UCSD-AML1 (cell line): ENCODE results near the gene HEXD.
"Not testable (repeated sequence)": the region's sequence is repeated elsewhere in the genome, so short reads cannot be mapped to it uniquely, and the experiment has no call there.

ENCODE experiments used
- DNase-seq: peaks from one replicate; lab custom pipeline; 2025; ENCODE audit not compliant: unreplicated experiment; lab: John Stamatoyannopoulos, UW

HEXD gene

DNA sequence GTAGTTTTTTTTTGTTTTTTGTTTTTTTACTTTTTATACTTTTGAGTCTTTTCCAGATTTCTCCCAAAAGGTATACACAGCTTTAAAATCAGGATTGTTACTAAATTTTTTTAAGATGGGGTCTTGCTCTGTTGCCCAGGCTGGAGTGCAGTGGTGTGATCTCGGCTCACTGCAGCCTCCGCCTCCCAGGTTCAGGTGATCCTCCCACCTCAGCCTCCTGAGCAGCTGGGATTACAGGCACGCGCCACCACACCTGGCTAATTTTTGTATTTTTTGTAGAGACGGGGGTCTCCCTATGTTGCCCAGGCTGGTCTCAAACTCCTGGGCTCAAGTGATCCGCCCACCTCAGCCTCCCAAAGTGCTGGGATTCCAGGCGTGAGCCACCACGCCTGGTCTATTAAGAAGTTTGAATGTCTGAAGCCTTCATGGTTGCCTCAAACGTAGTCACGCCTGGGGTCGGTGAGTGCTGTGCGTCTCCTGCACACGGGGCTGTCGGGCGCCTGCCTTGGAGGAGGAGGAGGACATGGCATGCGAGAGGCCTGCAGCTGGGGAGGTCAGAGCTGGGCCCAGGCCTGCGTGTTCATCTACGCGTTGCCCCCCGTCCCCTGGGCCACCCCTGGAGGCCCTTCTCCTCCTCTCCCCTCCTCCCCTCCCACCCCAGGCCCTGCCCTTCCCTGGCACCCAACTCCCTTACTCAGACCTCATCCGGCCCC is 35.8 kb upstream of the HEXD start:
- DNase-seq, result not testable (repeated sequence)

DNA sequence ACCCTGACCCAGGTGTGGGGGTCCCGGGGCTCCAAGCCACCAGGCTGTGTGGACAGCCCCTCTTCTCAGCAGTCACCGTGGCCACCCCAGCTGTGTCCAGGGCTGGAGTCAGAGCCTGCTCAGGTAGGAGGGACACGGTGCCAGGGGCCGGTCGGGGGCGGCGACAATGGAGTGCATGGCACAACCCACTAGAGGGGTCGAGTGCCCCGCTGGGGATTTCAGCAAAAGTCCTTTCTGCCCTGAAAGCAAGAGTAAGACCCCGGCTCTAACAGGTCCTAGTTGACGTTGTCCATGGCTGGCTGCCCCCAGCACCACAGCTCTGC is 35.3 kb upstream of the HEXD start:
- DNase-seq, result no peak

DNA sequence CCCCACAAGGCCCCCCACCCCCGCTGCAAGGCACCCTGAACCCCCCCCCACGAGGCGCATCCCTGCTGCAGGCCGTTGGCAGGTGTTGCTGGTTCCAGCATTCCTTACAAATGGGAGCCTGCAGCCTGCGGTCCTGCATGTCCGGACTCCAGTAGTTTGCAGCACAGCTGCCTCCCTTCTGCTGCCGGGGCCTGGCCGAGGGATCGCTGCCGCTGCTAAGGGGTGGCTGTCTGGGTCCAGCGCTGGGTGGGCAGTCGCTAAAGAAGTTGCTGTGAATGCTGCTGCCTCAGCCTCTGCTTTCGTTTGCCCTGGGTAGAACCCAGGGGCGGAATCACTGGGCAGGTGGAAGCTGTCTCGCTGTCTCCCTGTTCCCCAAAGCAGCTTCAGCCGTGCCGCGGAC is 34.7 kb upstream of the HEXD start:
- DNase-seq, result no peak

DNA sequence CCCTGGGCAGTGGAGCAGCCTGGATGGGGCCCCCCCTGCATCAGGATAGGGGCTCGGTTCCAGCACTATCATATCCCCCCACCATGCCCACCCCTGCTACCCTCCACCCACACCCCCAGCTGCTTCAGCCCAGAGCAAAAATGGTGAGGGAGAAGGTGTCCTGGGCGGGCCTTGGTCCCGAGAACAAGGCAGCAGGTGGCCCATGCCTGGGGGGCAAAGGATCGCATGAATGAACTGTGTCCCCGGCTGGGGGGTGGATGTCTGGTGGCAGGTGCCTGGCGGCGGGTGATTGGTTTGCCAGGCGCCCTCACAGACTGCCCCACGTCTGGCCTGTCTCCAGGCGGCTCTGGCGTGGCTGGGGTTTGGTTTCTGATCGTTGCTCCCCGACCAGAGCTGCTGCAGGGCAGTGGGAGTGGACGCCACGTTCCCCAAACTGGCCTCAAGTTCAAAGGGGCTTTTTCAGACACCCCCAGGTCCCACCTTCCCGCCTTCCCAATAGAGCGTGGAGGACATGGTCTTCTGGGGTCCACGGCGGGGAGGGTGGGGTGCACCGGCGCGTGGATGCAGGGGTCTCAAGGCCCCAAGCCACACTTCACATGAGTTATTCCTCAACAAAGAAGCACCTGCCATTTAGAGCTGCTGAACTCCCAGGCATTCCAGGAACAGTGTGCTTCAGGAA is 34.0 kb upstream of the HEXD start:
- DNase-seq, result no peak

DNA sequence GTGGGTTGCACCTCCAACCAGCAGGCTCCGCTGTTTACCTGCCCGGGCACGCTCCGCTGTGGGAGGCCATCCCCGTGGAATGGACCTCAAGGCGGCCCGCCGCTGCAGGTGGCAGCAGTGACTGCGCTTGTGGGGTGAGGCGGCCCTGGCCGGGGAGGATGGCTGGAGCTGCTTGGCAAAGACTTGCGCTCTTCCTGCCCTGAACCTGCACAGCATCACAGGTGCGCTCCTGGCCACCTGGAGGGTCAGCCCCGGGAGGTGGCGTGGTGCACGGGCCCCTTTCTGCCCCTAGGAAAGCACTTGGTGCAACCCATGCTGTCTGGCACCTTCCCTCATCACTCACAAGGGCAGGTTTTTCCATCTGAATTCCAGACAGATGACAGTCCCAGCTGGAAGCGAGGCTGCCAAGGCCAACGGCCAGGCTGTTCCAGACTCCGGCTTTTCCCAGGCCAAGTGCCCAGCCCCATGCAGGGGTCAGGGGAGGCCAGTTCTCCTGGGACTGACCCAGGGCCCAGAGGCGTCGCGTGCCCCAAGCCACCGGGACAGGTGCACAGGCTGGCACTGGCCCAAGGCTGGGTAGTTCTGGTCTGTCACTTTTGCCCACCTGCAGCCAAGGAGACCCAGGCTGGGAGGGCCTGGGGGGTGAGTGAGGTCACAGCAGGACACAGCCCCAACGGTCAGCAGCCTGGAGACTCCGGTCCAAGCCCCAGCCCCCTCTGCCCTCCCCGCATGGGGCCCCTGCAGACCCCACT is 33.2 kb upstream of the HEXD start:
- no peak for DNase-seq

DNA sequence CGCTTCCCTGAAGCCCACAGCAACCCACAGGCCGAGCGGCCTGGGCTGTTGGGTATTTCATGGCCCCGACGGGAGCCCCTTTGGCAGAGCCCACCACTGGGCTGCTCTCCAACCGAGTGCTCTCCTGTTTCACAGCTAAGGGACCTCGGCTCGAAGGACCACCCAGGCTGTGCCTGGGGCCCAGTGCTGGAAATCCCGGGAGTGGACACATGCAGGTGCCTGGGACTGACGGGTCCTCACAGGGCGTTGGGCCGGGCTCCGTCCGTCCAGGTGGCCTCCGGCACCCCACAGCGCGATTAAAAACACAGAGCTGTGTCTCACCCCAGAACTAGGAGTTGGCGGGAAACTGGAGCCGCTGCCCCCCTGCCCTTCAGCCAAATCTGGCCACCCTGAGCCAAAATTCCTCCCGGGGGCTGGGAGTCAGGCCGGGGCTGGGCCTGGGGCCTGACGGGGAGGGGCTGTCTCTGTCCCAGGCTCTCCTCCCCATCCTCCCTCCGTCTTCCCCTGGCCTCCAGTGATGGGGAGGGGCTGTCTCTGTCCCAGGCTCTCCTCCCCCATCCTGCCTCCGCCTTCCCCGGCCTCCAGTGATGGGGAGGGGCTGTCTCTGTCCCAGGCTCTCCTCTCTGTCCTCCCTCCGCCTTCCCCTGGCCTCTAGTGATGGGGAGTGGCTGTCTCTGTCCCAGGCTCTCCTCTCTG is 32.4 kb upstream of the HEXD start:
- no peak for DNase-seq

DNA sequence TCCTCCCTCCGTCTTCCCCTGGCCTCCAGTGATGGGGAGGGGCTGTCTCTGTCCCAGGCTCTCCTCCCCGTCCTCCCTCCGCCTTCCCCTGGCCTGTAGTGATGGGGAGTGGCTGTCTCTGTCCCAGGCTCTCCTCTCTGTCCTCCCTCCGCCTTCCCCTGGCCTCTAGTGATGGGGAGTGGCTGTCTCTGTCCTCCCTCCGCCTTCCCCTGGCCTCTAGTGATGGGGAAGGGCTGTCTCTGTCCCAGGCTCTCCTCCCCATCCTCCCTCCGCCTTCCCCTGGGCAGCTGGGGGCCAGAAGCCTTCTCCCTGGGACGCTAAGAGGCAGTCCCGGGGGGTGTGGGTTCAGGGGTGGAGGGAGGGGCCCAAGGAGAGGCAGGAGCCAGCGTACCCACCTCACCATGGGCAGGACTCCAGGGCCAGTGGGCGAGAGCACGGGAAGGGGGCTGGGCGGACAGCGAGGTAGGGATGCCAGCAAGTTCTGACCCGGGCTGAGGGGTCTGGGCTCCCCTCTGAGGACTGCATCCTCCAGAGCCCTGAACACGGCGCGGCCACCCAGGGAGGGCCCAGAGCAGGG is 31.8 kb upstream of the HEXD start:
- DNase-seq, result no peak

DNA sequence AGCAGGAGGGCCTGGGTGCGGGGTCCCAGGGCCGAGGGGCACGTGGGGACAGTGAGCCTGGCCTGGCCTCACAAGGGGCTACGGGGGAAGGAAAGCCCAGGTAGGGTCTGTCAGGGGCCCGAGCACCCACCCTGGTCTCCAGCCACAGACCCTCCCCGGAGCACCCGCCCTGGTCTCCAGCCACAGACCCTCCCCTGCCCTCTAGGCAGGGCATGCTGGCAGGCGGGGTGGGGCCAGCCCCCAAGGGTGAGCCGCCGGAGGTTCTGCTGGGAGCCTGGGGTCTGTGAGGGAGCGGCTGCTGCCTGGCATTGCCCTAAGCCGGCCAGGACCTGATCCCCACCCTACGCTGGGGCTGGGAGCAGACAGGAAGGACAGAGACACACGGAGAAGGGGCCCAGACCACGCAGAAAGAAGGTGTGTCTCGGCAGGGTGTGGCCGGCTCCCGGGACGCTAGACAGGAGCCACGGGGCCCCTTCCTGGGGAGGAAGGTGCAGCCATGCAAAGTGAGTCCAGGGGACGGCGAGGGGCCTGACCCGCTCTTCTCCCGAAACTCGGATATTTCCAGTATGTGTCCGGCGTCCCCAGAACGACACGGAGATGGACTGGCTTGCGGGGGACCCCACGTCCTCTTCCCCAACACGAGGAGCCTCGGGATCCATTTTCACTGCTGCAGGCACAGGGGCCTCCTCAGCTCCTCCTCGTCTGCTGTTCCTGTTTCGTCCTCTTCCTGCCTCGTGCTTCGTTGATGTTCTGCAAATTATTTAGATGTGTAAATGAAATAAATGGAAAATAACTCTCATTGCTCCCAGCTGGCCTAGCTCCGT is 31.1 kb upstream of the HEXD start:
- no peak for DNase-seq

DNA sequence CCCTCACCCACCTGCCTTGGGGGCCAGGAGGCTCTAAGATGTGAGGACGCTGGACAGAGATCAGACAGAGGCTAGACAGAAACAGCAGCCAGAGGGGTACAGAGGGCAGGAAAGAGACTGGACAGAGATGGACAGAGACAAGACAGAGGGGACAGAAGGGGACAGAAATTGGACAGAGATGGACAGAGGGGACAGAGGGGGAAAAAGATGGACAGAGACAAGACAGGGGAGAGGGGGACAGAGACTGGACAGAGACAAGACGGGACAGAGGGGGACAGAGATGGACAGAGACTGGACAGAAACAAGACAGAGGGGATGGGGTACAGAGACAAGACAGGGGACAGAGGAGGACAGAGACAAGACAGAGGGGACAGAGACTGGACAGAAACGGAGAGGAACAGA is 30.4 kb upstream of the HEXD start:
- DNase-seq, result no peak

DNA sequence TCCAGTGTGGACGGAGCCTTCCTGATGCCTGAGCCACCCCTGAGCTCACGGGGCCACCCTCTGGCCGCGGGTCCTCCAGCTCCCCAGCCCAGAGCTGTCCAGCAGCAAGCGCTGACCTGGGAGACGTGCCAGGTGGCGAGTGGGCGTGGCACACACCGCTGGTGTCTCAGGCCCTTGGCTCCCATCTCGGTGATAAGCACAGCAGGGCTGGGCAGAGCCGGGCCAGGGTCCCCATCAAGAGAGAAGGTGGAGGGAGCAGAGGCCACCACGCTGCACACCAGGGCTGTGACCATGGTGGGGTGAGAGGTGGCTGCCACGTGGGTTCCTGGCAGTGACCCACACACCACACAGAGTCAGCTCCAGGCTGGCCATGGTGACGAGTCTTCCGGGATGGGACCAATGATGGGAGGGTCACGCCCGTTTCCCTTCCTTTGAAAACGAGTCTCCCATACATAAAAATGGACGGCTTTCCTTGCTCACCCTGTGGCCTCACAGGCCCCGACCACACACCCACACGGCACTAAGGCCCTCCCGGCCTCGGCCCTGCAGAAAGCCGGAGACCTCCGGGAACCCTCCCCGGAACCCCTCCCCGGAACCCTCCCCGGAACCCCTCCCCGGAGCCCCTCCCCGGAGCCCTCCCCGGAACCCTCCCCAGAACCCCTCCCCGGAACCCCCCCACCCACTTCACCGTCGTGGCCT is 29.8 kb upstream of the HEXD start:
- no peak for DNase-seq

DNA sequence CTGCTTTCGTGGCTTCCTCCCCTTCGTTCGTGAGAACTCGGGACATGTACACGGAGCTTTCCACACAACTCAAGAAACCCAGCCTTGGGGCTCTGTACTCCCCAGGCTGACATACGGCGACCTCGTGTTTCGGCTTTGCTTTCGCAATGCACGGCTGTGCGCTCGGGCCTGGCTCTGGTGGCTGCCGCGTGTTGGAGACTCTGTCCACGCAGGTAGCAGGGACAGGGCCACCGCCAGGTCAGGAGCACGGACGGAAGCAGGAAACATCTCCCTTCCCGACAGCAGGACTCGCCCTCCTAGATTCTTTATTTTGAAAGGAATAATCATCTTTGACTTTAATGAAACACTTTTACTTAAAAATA is 29.2 kb upstream of the HEXD start:
- DNase-seq, result no peak

DNA sequence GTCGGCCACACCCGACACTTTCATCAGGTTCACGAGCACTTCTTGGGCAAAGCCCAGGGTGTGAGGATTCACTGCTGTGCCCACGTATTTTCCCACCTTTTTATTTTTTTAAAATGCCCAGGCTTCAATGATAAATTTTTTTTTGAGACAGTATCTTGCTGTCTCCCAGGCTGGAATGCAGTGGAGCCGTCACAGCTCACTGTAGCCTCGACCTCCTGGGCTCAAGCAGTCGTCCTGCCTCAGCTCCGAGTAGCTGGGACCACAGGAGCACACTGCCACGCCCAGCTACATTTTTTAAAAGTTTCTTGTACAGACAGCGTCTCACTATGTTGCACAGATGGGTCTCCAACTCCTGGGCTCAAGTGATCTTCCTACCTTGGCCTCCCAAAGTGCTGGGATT is 28.8 kb upstream of the HEXD start:
- DNase-seq, result no peak

DNA sequence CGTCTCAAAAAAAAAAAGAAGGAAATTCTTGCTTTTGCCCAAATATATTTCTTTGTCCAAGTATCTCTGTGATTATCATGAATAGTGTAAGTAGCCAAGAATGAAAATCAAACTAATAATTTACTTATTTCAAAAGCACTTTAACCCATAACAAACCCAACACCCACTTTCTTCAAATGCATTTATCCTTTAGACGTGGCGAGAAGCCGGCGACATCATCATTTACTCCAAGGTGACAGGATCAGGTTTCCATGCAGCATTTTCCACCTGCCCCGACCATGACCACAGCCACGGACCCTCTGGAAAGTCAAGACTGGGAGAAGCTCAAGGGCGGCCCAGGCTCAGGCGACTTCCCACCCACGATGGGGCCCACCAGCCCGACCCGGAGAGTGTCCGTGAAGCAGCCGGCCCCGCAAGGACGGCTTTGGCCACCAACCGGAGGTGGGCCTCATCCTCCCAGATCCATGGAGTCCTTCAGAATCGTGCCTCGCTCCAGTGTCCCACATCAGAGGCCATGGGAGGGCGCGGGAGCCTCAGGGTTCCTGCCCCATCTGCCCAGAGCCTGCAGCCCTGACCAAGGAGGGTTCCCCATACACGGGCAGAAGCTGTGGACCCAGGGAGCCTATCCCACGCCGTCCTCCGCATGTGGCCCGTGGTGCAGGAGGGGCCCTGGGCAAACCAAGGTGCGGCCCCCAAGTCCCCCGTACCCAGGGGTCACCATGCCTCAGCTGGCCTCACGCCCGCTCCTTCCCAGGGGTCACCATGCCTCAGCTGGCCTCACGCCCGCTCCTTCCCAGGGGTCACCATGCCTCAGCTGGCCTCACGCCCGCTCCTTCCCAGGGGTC is 27.9 kb upstream of the HEXD start:
- no peak for DNase-seq

DNA sequence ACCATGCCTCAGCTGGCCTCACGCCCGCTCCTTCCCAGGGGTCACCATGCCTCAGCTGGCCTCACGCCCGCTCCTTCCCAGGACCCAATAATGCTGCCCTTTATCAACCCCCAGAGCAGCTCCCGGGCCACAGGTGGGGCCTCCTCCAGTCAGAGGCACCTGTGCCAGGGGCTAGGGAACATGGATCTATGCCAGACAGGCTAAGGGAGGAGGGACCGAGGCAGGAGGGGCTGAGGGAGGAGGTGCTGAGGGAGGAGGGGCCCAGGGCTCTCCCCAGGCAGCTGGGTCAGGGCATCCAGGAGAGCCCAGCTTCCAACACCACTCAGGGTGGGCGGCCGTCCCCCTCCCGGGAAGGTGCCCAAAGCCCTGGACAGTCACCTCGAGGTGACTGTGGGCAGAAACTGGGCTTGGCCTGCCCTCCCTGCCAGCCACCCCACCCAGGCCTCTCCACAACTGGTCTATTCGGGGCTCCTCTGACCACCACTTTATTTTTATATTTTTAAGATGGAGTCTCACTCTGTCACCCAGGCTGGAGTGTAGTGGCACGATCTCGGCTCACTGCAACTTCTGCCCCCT is 27.2 kb upstream of the HEXD start:
- DNase-seq, result no peak

DNA sequence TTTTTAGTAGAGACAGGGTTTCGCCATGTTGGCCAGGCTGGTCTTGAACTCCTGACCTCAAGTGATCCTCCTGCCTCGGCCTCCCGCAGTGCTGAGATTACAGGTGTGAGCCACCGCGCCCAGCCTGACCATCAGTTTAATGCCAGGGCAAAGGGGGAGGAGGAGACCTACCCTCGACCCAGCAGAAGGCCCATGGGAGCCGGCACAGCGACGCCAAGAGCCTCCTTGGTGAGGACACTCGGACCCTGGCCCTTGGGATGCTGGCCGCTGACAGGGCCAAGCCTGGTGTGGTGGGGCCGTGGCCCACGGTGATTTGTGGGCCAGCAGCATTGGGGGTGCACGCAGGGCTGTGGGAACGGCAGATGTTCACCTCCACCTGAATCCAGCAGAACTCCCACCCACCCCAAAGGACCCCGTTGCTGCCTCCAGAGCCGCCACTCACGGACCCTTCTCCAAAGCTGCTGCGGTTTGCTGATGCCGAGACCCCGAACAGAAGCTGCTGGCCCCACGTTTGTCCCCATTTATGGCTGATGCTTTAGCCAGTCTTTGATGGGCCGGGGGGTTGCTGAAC is 26.6 kb upstream of the HEXD start:
- DNase-seq, result no peak

DNA sequence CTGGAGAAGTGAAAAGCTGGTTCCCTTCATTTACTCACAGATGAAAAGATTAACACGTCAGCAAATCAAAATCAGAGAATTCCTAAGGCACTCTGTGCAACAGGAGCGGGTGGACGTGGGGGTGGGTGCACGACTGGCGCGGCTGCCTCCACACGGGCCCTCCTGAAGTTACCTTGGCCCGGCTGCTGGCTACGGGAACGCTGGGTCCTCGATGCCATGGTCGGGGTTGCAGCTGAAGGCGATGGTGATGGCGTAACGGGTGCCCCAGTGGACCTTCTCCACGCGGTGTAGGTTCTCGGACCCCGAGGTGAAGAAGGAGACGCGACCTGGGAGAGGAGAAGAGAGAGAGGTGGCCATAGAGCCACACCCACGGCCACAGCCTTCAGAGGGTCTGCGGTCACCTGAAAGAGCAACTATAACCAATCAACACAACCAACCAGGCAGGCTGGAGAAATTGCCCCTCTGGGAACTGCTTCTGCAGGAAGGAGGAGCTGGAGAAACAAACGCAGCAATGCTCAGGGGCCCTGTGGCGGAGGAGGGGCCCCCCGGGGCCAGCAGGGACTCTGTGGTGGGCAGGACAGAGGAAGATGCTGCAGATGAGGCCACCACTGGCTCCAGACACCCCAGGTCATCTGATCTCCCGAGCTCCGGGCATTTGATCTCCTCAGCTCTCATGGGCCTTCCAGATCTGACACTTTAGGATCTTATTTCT is 25.8 kb upstream of the HEXD start:
- no peak for DNase-seq

DNA sequence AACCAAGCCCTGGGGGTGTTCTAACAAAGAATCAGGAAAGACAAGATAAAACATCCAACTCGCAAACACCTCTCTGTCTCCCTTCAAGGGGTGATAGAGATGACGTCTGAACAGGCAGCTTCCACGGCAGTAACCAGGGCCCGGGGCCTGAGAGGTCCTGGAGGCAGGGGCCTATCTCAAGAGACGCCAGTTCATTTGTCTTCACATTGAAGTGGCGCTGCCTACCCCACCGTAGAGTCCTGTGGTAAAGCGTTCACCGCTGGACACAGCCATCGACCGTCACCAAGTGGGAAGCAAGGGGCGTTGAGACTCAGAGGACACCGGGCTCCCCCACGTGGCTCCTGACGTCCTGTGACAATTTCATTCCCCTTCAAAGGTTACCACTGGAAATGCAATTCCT is 25.2 kb upstream of the HEXD start:
- DNase-seq, result no peak

DNA sequence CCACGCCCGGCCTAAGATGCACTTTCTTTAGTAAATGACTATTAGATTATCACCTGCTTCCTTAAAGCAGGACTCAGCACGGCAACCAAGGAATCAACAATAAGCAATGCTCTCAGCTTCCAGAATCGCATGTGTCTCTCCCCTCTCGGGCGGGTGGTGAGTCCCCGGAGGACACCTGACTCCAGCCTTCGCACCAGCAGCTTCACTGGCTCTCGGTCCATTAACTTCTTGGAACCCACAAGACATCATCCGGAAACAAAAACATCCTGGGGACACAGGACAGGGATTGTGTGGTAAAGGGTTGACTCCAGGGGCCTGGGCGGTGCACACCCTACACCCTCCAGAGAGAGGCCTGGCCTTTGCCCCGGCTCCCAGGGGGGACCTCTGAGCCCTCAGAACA is 23.9 kb upstream of the HEXD start:
- no peak for DNase-seq
